Cerebellar cortex (tissue), 1 donor: Measurements from ENCODE around the gene NELL2.

Experiments used
- DNase-seq: peaks from one replicate; pipeline ENCODE4 v3.0.0-alpha.2; 2015; ENCODE audit warnings: low spot score

NELL2 gene

GRCh38 chr12:44616402-44616801 lies 259.7 kb downstream of the NELL2 start:
- no peak for DNase-seq

- no peak for DNase-seq
Measured at GRCh38 chr12:44611538-44611937, 264.6 kb downstream of the NELL2 start.

GRCh38 chr12:44603701-44604100 lies 272.4 kb downstream of the NELL2 start:
- DNase-seq = peak; percentile 72

- no peak for DNase-seq
Measured at GRCh38 chr12:44592626-44593025, 283.5 kb downstream of the NELL2 start.

GRCh38 chr12:44589697-44590096 lies 286.4 kb downstream of the NELL2 start:
- DNase-seq = no peak

- DNase-seq = no peak
Measured at GRCh38 chr12:44588651-44589050, 287.5 kb downstream of the NELL2 start.

- no peak for DNase-seq
Measured at GRCh38 chr12:44584625-44585024, 291.5 kb downstream of the NELL2 start.

GRCh38 chr12:44582521-44582920 lies 293.6 kb downstream of the NELL2 start:
- no peak for DNase-seq

GRCh38 chr12:44581642-44582242 lies 294.4 kb downstream of the NELL2 start:
- no peak for DNase-seq

- DNase-seq = no peak
Measured at GRCh38 chr12:44574586-44574985, 301.5 kb downstream of the NELL2 start.

GRCh38 chr12:44573723-44574122 lies 302.4 kb downstream of the NELL2 start:
- DNase-seq = no peak

- no peak for DNase-seq
Measured at GRCh38 chr12:44571006-44571550, 305.0 kb downstream of the NELL2 start.

- DNase-seq = no peak
Measured at GRCh38 chr12:44570036-44570583, 306.0 kb downstream of the NELL2 start.

- no peak for DNase-seq
Measured at GRCh38 chr12:44565163-44565562, 311.0 kb downstream of the NELL2 start.

GRCh38 chr12:44563486-44563885 lies 312.6 kb downstream of the NELL2 start:
- no peak for DNase-seq

- DNase-seq = no peak
Measured at GRCh38 chr12:44558340-44559100, 317.6 kb downstream of the NELL2 start.

GRCh38 chr12:44555454-44555853 lies 320.7 kb downstream of the NELL2 start:
- no peak for DNase-seq

GRCh38 chr12:44551631-44552030 lies 324.5 kb downstream of the NELL2 start:
- DNase-seq = no peak

- DNase-seq = no peak
Measured at GRCh38 chr12:44550377-44550776, 325.7 kb downstream of the NELL2 start.

GRCh38 chr12:44546060-44546459 lies 330.1 kb downstream of the NELL2 start:
- no peak for DNase-seq

GRCh38 chr12:44544018-44544417 lies 332.1 kb downstream of the NELL2 start:
- DNase-seq = no peak

GRCh38 chr12:44542716-44543115 lies 333.4 kb downstream of the NELL2 start:
- DNase-seq = no peak

GRCh38 chr12:44537354-44537753 lies 338.8 kb downstream of the NELL2 start:
- DNase-seq = no peak
